Measurements from ENCODE around the gene CCDC39. TPM values are rescaled to one million over a fixed set of nuclear protein-coding genes. Genes with fewer than 3 reads are reported as not detected.
"Not testable (repeated sequence)": the region's sequence is repeated elsewhere in the genome, so short reads cannot be mapped to it uniquely, and the experiment has no call there.

The CCDC39 gene
- total RNA-seq, 1 donor from 2014 or later, result not detected

GRCh38 chr3:180630371-180630770, 48.9 kb downstream of the CCDC39 start:
- Histone ChIP-seq H3K27ac (replicated peaks) (no peak overlapping the region), H3K4me3 (no peak overlapping the region), H3K27me3 (ENCODE audit: low read depth) (peaks cover 14% of the 10 kb centered on the region), H3K9me3 (replicated peaks) (no peaks in the 10 kb centered on the region), H3K4me1 (no peaks in the 10 kb centered on the region), H3K36me3 (peaks cover 7% of the 10 kb centered on the region)
- TF ChIP-seq CTCF (IDR thresholded peaks at IDR 0.05; ENCODE audit: borderline replicate concordance), result no peak
- DNase-seq, result no peak
- intact Hi-C loops (cut with micrococcal nuclease), result no loop called here

- no peak for DNase-seq
- no peak overlapping the region for H3K27ac ChIP-seq (replicated peaks)
- no peaks in the 10 kb centered on the region for H3K9me3 ChIP-seq (replicated peaks)
- intact Hi-C loops (cut with micrococcal nuclease), result no loop called here
- H3K4me3 ChIP-seq, result no peak overlapping the region
- no peaks in the 10 kb centered on the region for H3K27me3 ChIP-seq (ENCODE audit: low read depth)
- no peak for TF ChIP-seq CTCF (IDR thresholded peaks at IDR 0.05; ENCODE audit: borderline replicate concordance)
- H3K4me1 ChIP-seq, result no peaks in the 10 kb centered on the region
- peaks cover 11% of the 10 kb centered on the region for H3K36me3 ChIP-seq
These were observed 52.4 kb downstream of the CCDC39 start for GRCh38 chr3:180626844-180627243.

- H3K36me3 ChIP-seq, result peaks cover 11% of the 10 kb centered on the region
- H3K27me3 ChIP-seq (ENCODE audit: low read depth), result no peaks in the 10 kb centered on the region
- H3K4me3 ChIP-seq, result no peak overlapping the region
- no peak overlapping the region for H3K27ac ChIP-seq (replicated peaks)
- H3K4me1 ChIP-seq, result no peaks in the 10 kb centered on the region
- intact Hi-C loops (cut with micrococcal nuclease), result no loop called here
- no peak for TF ChIP-seq CTCF (IDR thresholded peaks at IDR 0.05; ENCODE audit: borderline replicate concordance)
- DNase-seq, result no peak
- no peaks in the 10 kb centered on the region for H3K9me3 ChIP-seq (replicated peaks)
These were observed 54.6 kb downstream of the CCDC39 start for GRCh38 chr3:180624714-180625113.

GRCh38 chr3:180619723-180620122, 59.6 kb downstream of the CCDC39 start:
- Histone ChIP-seq H3K4me3 (no peak overlapping the region), H3K36me3 (peaks cover 2% of the 10 kb centered on the region), H3K27ac (replicated peaks) (no peak overlapping the region), H3K27me3 (ENCODE audit: low read depth) (no peaks in the 10 kb centered on the region), H3K4me1 (no peaks in the 10 kb centered on the region), H3K9me3 (replicated peaks) (no peaks in the 10 kb centered on the region)
- intact Hi-C loops (cut with micrococcal nuclease), result no loop called here
- no peak for TF ChIP-seq CTCF (IDR thresholded peaks at IDR 0.05; ENCODE audit: borderline replicate concordance)
- no peak for DNase-seq

- H3K27me3 ChIP-seq (ENCODE audit: low read depth); intact Hi-C loops (cut with micrococcal nuclease); H3K4me1 ChIP-seq; H3K27ac ChIP-seq (replicated peaks); DNase-seq; H3K4me3 ChIP-seq; H3K36me3 ChIP-seq; H3K9me3 ChIP-seq (replicated peaks): not testable (repeated sequence)
These were observed 60.7 kb downstream of the CCDC39 start for GRCh38 chr3:180618563-180618962.

- no peaks in the 10 kb centered on the region for H3K27me3 ChIP-seq (ENCODE audit: low read depth)
- no peak overlapping the region for H3K4me3 ChIP-seq
- intact Hi-C loops (cut with micrococcal nuclease), result no loop called here
- no peak for DNase-seq
- H3K4me1 ChIP-seq, result no peaks in the 10 kb centered on the region
- peaks cover 8% of the 10 kb centered on the region for H3K36me3 ChIP-seq
- H3K9me3 ChIP-seq (replicated peaks), result no peaks in the 10 kb centered on the region
- H3K27ac ChIP-seq (replicated peaks), result no peak overlapping the region
- no peak for TF ChIP-seq CTCF (IDR thresholded peaks at IDR 0.05; ENCODE audit: borderline replicate concordance)
These were observed 62.2 kb downstream of the CCDC39 start for GRCh38 chr3:180617049-180617448.

All from left ventricle myocardium inferior (tissue), 1 donor.